ENCODE measurements around the gene RABL2B. TPM values are rescaled to one million over a fixed set of nuclear protein-coding genes. Genes with fewer than 3 reads are reported as not detected.

RABL2B gene
- polyA plus RNA-seq, 12 donors = 16.8 to 48.7 (median 20.0) TPM; not detected in 1

DNA sequence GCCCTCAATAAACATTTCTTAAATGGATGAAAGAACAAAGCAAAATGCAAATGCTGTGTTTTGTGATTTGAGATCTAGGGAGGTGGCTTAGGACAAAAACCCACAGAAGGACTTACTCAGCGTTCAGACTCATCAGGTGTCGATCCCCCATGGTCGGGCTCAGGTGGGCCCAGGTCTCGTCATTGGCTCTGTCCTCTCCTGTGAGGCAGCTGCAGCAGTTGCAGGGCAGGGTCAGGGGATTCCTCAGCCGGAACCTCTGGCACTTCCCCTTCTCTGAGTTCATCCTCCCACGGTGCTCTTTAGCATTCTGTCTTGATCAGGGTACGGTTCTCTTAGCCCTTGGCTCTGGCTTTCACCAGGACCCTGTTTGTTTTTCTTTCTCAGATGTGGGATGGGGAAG lies 59.4 kb downstream of the RABL2B start:
- DNase-seq = no peak

DNA sequence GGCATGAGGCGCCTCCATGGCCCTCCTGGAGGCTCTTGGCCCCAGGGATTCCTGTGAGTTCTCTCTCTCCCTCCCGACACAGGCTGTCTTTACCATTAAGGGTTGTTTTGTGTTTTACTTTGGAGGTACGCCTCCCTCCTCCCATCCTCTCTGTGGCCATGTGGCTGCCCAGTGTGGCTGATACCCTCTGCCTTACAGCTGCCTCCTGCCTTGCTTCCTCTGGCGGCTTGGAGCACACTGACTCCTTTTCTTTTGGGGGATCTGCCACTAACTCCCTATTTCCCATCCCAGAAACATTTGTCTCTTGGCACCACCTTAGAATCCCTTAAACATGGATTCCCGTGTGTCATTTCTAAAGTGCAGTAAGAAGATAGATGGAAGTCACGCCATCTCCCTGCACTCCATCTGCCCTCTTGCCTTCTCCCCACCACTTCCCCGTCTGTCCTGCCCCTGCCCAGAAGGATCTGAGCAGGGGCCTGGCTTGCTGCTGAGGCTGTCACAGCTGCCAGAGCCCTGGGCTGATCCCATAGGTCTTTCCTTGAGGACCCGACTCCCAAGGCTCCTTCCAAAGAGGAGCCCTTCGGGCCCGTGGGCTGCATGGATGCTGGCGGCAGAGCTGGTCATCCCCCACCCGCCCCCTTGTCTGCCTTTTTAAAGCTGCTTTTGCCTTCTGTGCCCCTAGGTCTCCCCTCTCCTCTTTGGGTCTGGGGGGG lies 60.6 kb downstream of the RABL2B start:
- no peak for DNase-seq

DNA sequence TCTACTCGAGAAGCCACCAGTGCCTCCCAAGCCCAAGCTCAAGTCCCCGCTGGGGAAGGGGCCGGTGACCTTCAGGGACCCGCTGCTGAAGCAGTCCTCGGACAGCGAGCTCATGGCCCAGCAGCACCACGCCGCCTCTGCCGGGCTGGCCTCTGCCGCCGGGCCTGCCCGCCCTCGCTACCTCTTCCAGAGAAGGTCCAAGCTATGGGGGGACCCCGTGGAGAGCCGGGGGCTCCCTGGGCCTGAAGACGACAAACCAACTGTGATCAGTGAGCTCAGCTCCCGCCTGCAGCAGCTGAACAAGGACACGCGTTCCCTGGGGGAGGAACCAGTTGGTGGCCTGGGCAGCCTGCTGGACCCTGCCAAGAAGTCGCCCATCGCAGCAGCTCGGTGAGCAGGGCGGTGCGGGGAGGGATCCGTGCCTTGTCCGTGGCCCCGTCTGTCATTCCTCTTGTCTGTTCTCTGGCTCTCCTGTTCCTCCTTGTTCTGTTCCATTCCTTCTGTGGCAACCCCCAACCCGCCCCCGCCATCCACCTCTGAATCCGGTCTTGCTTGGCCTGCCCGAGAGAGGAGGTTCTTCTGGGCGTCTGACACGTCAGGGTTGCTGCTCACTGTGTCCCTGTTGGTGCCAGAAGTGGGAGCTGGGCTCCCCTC lies 61.3 kb downstream of the RABL2B start:
- no peak for DNase-seq

DNA sequence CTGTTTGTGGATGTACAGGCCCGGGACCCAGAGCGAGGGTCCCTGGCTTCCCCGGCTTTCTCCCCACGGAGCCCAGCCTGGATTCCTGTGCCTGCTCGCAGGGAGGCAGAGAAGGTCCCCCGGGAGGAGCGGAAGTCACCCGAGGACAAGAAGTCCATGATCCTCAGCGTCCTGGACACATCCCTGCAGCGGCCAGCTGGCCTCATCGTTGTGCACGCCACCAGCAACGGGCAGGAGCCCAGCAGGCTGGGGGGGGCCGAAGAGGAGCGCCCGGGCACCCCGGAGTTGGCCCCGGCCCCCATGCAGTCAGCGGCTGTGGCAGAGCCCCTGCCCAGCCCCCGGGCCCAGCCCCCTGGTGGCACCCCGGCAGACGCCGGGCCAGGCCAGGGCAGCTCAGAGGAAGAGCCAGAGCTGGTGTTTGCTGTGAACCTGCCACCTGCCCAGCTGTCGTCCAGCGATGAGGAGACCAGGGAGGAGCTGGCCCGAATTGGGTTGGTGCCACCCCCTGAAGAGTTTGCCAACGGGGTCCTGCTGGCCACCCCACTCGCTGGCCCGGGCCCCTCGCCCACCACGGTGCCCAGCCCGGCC lies 62.1 kb downstream of the RABL2B start:
- DNase-seq = no peak

DNA sequence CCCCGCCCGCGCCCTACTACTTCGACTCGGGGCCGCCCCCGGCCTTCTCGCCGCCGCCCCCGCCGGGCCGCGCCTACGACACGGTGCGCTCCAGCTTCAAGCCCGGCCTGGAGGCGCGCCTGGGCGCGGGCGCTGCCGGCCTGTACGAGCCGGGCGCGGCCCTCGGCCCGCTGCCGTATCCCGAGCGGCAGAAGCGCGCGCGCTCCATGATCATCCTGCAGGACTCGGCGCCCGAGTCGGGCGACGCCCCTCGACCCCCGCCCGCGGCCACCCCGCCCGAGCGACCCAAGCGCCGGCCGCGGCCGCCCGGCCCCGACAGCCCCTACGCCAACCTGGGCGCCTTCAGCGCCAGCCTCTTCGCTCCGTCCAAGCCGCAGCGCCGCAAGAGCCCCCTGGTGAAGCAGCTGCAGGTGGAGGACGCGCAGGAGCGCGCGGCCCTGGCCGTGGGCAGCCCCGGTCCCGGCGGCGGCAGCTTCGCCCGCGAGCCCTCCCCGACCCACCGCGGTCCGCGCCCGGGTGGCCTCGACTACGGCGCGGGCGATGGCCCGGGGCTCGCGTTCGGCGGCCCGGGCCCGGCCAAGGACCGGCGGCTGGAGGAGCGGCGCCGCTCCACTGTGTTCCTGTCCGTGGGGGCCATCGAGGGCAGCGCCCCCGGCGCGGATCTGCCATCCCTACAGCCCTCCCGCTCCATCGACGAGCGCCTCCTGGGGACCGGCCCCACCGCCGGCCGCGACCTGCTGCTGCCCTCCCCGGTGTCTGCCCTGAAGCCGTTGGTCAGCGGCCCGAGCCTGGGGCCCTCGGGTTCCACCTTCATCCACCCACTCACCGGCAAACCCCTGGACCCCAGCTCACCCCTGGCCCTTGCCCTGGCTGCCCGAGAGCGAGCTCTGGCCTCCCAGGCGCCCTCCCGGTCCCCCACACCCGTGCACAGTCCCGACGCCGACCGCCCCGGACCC lies 62.9 kb downstream of the RABL2B start:
- no peak for DNase-seq

DNA sequence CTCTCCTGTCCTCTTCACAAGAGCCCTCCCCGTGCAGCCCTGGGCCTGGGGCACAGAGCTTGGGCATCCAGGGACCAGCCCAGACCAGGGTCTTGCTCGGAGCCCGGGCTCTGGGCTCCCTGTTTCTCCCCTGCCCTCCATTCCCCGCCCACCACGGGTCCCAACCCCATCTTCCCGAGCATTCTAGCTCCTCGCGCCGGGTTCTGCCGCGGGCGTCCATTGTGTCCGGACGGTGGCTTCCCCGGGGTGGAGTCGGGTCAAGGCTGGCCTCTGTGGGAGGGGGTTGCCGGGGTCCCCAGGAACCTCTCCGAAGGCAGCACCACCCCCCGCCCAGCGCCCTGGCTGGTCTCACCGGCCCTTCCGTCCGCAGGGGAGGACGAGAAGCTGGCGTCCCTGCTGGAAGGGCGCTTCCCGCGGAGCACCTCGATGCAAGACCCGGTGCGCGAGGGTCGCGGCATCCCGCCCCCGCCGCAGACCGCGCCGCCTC lies 63.6 kb downstream of the RABL2B start:
- DNase-seq = no peak

DNA sequence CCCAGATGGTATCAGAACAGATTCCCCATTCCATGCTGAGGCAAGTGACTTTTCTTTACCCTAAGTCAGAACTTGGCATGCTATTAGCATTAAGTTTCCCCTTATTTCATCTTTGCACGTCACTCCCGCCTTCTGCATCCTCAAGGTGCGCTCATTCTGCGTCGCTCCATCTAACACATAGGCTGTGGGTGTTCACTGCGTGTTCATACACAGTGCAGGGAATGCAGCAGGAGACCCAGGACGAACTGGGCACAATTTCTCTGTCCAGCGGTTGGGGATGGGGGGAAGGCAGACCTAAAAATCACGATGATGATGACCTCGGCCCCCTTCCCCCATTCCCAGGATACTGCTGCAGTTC lies 65.1 kb downstream of the RABL2B start:
- DNase-seq = no peak

DNA sequence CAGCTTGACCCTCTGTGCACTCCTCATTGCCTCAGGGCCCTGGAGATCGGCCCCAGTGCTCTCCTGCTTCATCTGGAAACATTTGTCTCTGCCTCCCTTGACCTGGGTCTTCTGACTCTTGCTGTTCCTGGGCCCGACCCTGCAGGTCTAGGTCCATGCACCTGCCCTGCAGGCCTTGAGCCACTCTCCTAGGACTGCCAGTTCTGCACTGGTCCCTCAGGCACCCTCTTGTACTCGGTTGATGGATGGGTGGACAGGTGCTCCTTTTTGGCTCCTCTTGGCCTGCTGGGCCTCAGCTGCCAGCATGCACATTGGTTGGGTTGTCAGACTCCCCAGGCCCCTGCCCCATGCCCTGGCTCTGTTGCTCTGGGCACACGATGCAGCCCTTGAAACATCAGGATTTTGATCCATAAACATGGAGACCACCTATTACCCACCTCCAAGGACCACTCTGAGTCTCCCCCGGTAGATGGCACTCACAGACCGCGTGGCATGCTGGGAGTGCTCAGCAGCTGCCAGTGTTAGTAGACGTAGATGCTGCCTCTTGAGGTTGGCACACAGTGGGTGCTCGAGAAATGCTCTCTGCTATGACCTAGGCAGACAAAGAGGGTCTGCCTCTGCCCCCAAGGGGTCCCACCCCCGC lies 65.6 kb downstream of the RABL2B start:
- DNase-seq = no peak

Other genes starting within 250 kb of the RABL2B start
- gene KLHDC7B, start 237.7 kb downstream of the RABL2B start, polyA plus RNA-seq (ENCODE audit: insufficient read length in 12 of 12) = under 1 TPM in 2 of 12 donors, not detected in 10; 0.09 to 0.17 TPM
- not detected for gene SYCE3, start 220.7 kb downstream of the RABL2B start, polyA plus RNA-seq (ENCODE audit: insufficient read length in 12 of 12)
- gene CPT1B, start 205.2 kb downstream of the RABL2B start, polyA plus RNA-seq (ENCODE audit: insufficient read length in 12 of 12) = 10 to 100 TPM in 11 of 12 donors, not detected in 1; 22.1 to 61.0 (median 35.1) TPM
- gene CHKB, start 200.8 kb downstream of the RABL2B start, polyA plus RNA-seq (ENCODE audit: insufficient read length in 12 of 12) = 10 to 100 TPM in 11 of 12 donors, not detected in 1; 36.0 to 74.3 (median 47.3) TPM
- gene MAPK8IP2, start 182.8 kb downstream of the RABL2B start, polyA plus RNA-seq (ENCODE audit: insufficient read length in 12 of 12) = 1 to 10 TPM in 1 of 12 donors, under 1 TPM in 10, not detected in 1; 0.11 to 3.1 (median 0.43) TPM
- 10 to 100 TPM in 11 of 12 donors, not detected in 1; 10.4 to 22.9 (median 13.4) TPM for gene ARSA, start 155.5 kb downstream of the RABL2B start, polyA plus RNA-seq (ENCODE audit: insufficient read length in 12 of 12)
- 10 to 100 TPM in 11 of 12 donors, not detected in 1; 10.7 to 26.1 (median 14.6) TPM for gene SHANK3, start 110.8 kb downstream of the RABL2B start, polyA plus RNA-seq (ENCODE audit: insufficient read length in 12 of 12)
- gene ACR, start 45.4 kb downstream of the RABL2B start, polyA plus RNA-seq (ENCODE audit: insufficient read length in 12 of 12) = under 1 TPM in 7 of 12 donors, not detected in 5; 0.15 to 0.58 (median 0.32) TPM